K562 (cell line): ENCODE data around the gene NOC4L.

Experiments
- FOXO4 ChIP-seq: fragments of 450-650 bp; formaldehyde crosslinking; IDR thresholded peaks from 2 replicates; pipeline ENCODE4 v1.4.0; 2020; ENCODE audit warnings: mild to moderate bottlenecking, moderate library complexity
- MED1 ChIP-seq: sonication (generic); formaldehyde crosslinking; IDR thresholded peaks from 2 replicates; pipeline ENCODE4 v1.8.1; 2023; ENCODE audit warnings: missing genetic modification reagents, borderline replicate concordance

DNA sequence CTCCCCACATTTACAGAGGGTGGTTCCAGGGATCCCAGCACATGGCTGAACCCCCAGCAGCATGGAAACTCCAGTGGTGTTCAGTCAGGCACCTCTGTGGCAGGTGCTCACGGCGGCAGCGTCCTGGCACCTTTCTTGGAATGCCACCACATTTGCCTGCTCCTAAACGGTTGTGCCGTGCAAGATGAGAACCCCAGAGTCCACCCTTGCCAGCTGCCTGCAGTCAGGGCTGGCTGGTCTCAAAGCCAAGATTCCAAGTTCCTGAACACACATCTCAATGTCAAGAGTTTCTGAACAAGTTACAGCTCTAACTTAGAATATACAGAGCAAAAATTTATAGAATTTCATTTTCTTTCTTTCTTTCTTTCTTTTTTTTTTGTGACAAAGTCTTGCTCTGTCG is 38.8 kb upstream of the NOC4L start:
- TF ChIP-seq MED1 (CRISPR knock-in tag) (no peak), FOXO4 (no peak)
